DLD1 (cell line): ENCODE data around the gene FUCA1.
"Not testable (repeated sequence)": the region's sequence is repeated elsewhere in the genome, so short reads cannot be mapped to it uniquely, and the experiment has no call there.

ENCODE experiments used
- in situ Hi-C: cut with HindIII; loops from 2 replicates; pipeline ENCODE4 v1.10.0; 2017; ENCODE audit warnings: low sequenced_read_pairs

FUCA1 gene

DNA sequence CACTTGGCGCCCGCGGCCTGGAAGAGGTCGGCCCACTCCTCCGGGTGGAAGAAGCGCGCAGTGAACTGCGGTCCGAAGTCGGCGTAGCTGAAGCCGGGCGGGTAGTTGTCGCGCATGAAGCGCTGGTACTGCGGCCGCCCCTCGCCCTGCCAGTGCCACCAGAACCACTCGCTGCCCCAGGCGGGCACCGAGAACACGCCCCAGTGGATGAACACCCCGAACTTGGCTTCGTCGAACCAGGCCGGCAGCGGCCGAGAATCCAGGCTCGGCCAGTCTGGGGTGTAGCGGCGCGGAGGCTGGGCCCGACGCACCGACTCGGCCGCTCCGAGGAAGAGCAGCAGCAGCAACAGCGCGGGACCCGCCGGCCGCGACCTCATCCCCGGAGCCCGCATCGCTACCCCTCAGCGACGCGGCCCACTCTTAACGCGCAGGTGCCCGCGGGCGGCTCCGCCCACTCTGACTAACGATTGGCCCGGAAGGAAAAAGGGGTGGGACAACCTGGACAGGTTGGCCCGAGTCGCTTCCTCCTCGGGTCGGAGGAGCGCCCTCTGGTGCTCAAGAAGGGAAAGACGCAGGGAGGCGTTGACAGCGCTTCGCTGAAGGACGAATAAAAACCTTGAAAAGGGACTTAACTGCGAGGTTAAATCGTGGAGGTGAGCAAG is at the start of gene FUCA1:
Gene FUCA1, minus strand, starts transcription at position 396 of the 662 bp plus-strand sequence. Its CDS starts 4 bp downstream, at position 392.
- in situ Hi-C loops, result no loop called here

DNA sequence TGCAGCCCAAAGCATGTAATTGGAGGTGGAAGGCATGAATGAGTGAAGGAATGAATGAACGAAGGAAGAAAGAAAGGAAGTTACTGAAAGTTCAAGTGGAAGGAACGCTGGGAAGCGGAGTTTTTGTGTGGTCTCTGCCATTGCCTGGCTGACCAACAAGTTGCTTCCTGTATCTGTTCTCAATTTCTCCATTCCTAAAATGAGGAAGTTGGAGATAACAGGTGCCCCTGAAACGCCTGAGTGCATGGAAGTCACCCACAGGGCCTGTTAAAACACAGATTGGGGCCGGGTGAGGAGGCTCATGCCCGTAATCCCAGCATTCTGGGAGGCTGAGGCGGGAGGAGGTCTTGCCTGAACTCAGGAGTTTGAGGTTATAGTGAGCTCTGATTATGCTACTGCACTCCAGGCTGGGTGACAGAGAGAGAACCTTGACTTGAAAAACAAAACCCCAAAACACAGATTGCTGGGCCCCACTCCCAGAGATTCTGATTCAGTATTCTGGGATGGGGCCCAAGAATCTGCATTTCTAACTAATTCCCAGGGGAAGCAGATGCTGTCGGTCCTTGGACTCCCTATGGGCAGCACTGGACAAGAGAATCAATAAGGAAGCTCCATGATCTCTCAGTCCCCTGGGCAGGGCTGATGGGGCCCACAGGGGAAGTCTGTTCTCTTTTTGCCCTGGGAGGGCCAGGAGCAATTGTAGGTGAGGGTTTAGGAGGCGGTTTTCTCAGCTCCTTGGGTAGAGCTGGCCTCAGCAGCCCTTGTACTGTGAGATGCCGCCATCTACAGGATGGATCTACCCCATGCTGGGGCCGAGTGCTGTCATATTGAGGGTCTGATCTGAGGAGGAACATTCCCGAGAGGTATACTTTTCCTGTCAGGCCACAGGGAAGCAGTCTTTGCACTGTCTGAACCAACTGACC is 48.4 kb upstream of the FUCA1 start:
- in situ Hi-C loops, result no loop called here

DNA sequence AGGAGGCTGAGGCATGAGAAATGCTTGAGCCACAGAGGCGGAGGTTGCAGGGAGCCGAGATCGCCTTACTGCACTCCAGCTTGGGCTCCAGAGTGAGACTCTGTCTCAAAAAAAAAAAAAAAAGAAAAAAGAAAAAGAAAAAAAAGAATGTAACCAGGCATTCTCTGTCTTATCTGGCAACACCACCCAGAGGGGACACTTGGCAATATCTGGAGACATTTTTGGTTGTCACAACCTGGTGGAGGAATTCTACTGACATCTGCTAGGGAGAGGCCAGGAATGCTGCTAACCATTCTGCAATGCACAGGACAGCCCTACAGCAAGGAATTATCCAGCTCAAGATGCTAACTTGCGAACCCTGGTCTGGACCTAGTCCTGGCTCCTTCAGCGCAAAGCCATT is 47.4 kb upstream of the FUCA1 start:
- in situ Hi-C loops, result no loop called here

GRCh38 chr1:23914921-23915320 is 46.8 kb upstream of the FUCA1 start:
- in situ Hi-C loops, result no loop called here

GRCh38 chr1:23913212-23913880 is 45.3 kb upstream of the FUCA1 start, which contains the start of gene CNR2:
Gene CNR2, minus strand, starts transcription at chr1:23913362. Its CDS starts 37,745 bp downstream, at chr1:23875617.
- in situ Hi-C loops, result no loop called here

DNA sequence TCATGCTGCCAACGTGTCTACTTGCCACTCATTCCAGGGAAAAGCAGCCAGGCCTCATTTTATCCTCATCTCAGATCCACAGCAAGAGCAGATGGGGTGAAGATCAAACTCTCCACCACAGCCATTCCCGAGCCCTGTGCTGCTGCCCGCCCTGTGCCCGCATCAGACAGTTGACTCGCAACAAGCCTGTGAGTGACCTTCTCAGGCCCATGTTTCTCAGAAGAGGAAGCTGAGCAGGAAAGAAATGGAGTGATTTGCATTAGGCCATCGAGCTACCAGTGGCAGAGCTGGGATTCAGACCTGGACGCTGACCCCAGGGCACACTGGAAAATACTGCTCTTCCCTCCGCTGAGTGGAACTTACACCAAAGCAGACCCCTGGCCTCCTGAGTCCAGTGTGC is 43.8 kb upstream of the FUCA1 start:
- in situ Hi-C loops, result no loop called here

DNA sequence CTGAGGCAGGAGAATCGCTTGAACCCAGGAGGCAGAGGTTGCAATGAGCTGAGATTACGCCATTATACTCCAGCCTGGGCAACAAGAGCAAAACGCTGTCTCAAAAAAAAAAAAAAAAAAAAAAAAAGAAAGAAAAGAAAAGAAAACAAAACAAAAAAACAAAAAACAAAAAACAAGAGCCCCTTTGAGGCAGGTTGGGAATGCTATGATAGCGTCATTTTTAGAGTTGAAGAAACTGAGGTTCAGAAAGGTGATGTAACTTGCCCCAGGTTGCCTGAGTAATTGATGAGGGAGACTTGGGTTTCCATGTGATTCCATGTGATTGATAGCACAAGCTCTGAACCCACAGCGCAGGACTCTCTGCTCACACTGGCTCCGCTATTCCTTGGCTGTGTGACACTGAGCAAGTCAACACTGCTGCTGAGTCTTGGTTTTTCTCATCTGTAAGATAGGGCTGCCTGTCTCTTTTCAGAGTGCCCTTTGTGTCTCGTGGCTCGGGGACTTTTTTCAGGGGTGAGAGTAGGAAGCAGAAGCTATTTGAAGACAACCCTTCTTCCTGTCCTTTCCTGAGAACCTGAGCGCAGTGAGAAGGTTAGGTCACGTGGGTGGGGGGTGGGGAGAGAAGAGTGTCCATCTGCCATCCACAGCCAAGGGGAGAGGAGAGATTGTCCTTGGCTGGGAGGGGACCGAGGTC is 42.6 kb upstream of the FUCA1 start:
- in situ Hi-C loops, result no loop called here

GRCh38 chr1:23910144-23910543 is 42.1 kb upstream of the FUCA1 start:
- in situ Hi-C loops, result no loop called here

GRCh38 chr1:23909412-23909811 is 41.3 kb upstream of the FUCA1 start:
- in situ Hi-C loops, result no loop called here

- in situ Hi-C loops, result no loop called here
Measured at GRCh38 chr1:23908453-23909341, 40.6 kb upstream of the FUCA1 start.

- in situ Hi-C loops, result no loop called here
Measured at GRCh38 chr1:23906731-23907130, 38.6 kb upstream of the FUCA1 start.

GRCh38 chr1:23905461-23906025 is 37.5 kb upstream of the FUCA1 start:
- in situ Hi-C loops, result no loop called here

- in situ Hi-C loops, result no loop called here
Measured at GRCh38 chr1:23904748-23905357, 36.8 kb upstream of the FUCA1 start.

- in situ Hi-C loops, result no loop called here
Measured at GRCh38 chr1:23903754-23904153, 35.7 kb upstream of the FUCA1 start.

- in situ Hi-C loops, result no loop called here
Measured at GRCh38 chr1:23902321-23903278, 34.5 kb upstream of the FUCA1 start.

GRCh38 chr1:23900017-23900416 is 31.9 kb upstream of the FUCA1 start:
- in situ Hi-C loops, result not testable (repeated sequence)

GRCh38 chr1:23899070-23899469 is 31.0 kb upstream of the FUCA1 start:
- in situ Hi-C loops, result no loop called here

DNA sequence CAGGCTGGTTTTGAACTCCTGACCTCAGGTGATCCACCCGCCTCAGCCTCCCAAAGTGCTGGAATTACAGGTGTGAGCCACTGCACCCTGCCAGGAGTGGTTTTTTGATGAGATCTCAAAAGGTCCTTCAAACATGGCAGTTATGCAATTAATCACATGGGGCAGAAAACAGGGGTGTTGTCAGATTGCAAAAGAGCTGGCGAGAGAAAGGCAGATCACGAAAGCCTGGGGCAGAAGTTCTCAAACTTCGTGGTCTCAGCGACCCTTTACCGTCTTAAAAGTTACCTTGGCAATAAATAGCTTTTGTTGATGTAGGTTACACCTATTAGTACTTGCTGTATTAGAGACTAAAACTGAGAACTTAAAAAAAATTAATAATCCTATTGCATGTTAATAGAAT is 29.0 kb upstream of the FUCA1 start:
- in situ Hi-C loops, result no loop called here
